ENCODE data around the gene ZIC4.

The ZIC4 gene

DNA sequence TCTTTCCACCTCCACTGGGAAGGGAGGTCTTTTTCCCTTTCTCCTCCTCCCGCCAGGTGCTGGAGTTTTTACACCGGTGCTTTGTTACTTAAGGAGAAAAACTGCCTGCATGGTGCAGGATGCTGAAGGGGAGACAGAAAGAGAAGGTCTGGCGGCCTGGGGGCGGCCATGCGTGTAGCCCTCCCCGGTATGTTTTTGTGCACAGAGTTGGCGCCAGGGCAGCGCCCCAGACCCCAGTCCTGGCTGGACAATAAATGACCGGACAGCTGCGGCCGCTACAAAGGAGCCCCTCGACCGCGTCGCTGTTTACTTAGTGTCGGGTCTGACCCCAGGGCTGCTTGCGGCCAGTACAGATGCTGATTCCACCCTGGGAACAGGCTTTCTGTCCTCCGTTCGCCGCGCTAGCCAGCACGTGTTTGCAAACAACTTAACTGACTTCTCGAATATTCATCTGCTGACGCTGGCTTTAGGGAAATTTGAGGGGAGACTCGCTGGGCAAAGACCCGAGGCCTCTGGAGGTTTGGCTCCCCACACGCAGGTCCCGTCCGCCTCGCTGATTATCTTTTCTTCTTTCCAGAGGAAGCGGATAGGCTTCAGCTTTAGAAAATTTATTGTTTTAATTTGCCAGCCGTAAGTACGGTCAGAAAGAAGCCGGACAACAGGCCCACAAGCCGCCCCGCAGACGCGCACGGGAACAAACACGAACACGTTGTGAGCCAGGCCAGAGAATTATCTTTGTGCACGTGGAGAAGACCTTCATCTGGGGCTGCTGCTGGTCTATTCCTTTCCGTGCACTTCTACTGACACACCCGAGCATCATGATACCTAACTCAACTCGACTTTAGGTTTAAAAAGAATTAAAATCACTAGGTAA lies 46.9 kb downstream of the ZIC4 start:
- no peak overlapping the region for H3K4me3 ChIP-seq (ENCODE audit: control insufficient read depth in 1 of 7, extremely low read depth in 1 of 7, insufficient read depth in 4 of 7, low read depth in 2 of 7, low read length in 6 of 7)
- POLR2A ChIA-PET, result no interaction called here
- WGBS (ENCODE audit: insufficient coverage), result 5% methylated on average over 41 of the region's 45 CpGs
- DNase-seq, result no peak
- H3K27ac ChIP-seq (ENCODE audit: insufficient read depth in 1 of 2, low read depth in 1 of 2, low read length in 2 of 2, poor library complexity in 1 of 2, severe bottlenecking in 2 of 2), result no peak overlapping the region
- no peaks in the 10 kb centered on the region for H3K4me1 ChIP-seq (ENCODE audit: control extremely low read depth in 1 of 4, control insufficient read depth in 4 of 4, insufficient read depth in 4 of 4, low read length in 3 of 4)
- H3K27me3 ChIP-seq (replicated peaks in 2 of 5; ENCODE audit: control insufficient read depth in 4 of 5, insufficient read depth in 5 of 5, low read length in 4 of 5), result peaks cover 27 to 92% (median 64%) of the 10 kb centered on the region in 5 experiments
- peaks cover 0 to 19% (median 14%) of the 10 kb centered on the region in 5 experiments for H3K9me3 ChIP-seq (ENCODE audit: control extremely low read depth in 1 of 5, control insufficient read depth in 4 of 5, insufficient read depth in 2 of 5, low read depth in 1 of 5, low read length in 4 of 5)
- no peaks in the 10 kb centered on the region for H3K36me3 ChIP-seq (ENCODE audit: control insufficient read depth in 4 of 4, insufficient read depth in 4 of 4, low read length in 3 of 4)
- CTCF ChIA-PET, result no interaction called here

DNA sequence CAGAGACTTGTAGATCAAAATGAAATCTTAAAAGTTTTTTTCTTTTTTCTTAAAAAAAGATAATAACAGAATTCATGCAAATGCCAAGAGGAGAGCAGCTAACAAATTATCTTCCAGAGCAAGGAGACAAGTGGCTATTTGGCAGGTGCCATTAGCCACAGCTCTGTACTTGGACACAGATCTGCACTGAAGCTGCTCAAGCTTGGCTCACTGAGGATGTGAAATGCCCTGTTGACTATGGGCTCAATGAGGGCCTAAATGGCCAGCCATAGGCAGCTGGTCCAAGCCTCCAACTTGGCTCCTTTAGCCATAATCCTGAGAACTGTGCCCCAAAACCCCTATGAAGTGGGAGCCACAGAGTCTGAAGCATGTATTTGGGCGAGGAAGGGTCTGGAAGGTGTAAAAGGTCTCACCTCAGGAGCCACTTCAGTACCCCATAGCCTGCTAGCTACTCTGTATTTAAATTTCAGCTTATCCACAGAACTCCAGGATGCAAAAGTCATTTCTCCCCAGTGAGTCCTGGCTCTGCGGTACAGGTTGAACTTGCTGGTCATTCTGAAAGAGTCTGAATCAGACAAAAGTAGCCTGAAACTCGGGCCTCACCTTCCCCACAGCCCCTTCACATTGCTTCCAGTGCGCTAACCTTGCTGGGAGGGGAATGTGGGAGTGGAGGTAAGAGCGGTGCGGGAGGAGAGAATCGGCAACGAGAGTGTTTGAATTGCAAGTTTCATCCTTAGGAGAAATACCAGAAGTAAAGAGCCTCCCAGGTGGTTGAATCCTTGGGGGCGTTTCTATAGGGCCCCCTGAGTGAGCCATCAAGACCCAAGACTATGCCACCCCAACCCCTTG lies 48.0 kb downstream of the ZIC4 start:
- WGBS (ENCODE audit: insufficient coverage), result 0% methylated on average over 3 of the region's 9 CpGs
- CTCF ChIA-PET, result interaction anchor here (1.5 kb wide), 1 partner anchor 19 kb away, joined by 3 read pairs; no protein-coding TSS in a partner anchor
- H3K36me3 ChIP-seq (ENCODE audit: control insufficient read depth in 4 of 4, insufficient read depth in 4 of 4, low read length in 3 of 4), result no peaks in the 10 kb centered on the region
- H3K9me3 ChIP-seq (ENCODE audit: control extremely low read depth in 1 of 5, control insufficient read depth in 4 of 5, insufficient read depth in 2 of 5, low read depth in 1 of 5, low read length in 4 of 5), result peaks cover 1 to 19% (median 14%) of the 10 kb centered on the region in 5 experiments
- H3K27ac ChIP-seq (ENCODE audit: insufficient read depth in 1 of 2, low read depth in 1 of 2, low read length in 2 of 2, poor library complexity in 1 of 2, severe bottlenecking in 2 of 2), result no peak overlapping the region
- H3K27me3 ChIP-seq (replicated peaks in 2 of 5; ENCODE audit: control insufficient read depth in 4 of 5, insufficient read depth in 5 of 5, low read length in 4 of 5), result peaks cover 30 to 93% (median 63%) of the 10 kb centered on the region in 5 experiments
- no peaks in the 10 kb centered on the region for H3K4me1 ChIP-seq (ENCODE audit: control extremely low read depth in 1 of 4, control insufficient read depth in 4 of 4, insufficient read depth in 4 of 4, low read length in 3 of 4)
- no peak overlapping the region for H3K4me3 ChIP-seq (ENCODE audit: control insufficient read depth in 1 of 7, extremely low read depth in 1 of 7, insufficient read depth in 4 of 7, low read depth in 2 of 7, low read length in 6 of 7)
- no peak for DNase-seq
- POLR2A ChIA-PET, result no interaction called here

DNA sequence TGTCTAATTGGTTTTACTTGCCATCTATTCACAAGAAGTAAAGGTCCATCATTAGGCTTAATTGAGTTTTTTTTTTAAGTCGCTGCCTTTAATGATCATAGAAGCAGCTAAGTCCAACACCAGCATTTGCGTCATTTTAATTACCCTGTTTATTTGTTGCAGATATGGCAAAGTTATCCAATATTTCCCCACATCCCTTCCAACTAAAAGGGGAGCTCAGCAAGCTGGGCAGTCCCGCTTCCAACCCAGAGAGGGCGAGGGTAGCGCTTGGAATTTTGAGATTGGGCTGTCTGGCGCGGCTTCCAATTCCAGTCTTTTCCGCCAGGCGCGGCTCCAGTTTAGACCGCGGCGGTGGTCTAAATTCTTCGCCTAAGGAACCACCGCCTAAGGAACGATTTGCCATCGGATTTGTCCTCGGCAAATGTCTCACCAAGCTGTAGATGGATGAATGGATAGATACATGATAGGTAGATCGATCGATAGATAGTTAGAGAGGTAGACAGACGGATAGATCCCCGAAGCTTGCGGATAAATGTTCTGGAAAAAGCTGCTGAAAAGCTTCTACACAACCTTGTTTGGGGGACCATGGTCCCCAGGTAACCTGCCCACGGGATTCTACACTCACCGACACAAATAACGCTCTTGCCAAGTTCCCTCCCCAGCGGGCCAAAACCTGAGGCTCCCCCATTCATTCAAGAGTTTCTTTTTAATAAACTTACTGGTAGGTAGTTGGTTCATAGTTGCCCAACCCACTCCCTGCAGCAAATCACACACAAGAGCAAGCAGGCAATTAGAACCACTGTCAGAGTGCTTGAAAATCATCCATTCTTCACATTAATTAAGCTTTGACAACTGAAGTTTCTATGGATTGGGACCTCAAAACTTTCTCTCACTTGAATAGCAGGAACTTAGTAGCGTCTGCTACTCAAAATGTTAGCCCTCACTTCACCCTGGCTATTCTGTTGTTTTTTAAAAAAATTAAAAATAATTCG lies 49.1 kb downstream of the ZIC4 start:
- peaks cover 38 to 98% (median 65%) of the 10 kb centered on the region in 5 experiments for H3K27me3 ChIP-seq (replicated peaks in 2 of 5; ENCODE audit: control insufficient read depth in 4 of 5, insufficient read depth in 5 of 5, low read length in 4 of 5)
- H3K4me1 ChIP-seq (ENCODE audit: control extremely low read depth in 1 of 4, control insufficient read depth in 4 of 4, insufficient read depth in 4 of 4, low read length in 3 of 4), result no peaks in the 10 kb centered on the region
- ChIA-PET CTCF (interaction anchor here (1.5 kb wide), 1 partner anchor 20 kb away, joined by 3 read pairs; no protein-coding TSS in a partner anchor), POLR2A (no interaction called here)
- no peak overlapping the region for H3K4me3 ChIP-seq (ENCODE audit: control insufficient read depth in 1 of 7, extremely low read depth in 1 of 7, insufficient read depth in 4 of 7, low read depth in 2 of 7, low read length in 6 of 7)
- DNase-seq, result no peak
- H3K27ac ChIP-seq (ENCODE audit: insufficient read depth in 1 of 2, low read depth in 1 of 2, low read length in 2 of 2, poor library complexity in 1 of 2, severe bottlenecking in 2 of 2), result no peak overlapping the region
- no peaks in the 10 kb centered on the region for H3K36me3 ChIP-seq (ENCODE audit: control insufficient read depth in 4 of 4, insufficient read depth in 4 of 4, low read length in 3 of 4)
- WGBS (ENCODE audit: insufficient coverage), result 11% methylated on average over 21 of the region's 29 CpGs
- H3K9me3 ChIP-seq (ENCODE audit: control extremely low read depth in 1 of 5, control insufficient read depth in 4 of 5, insufficient read depth in 2 of 5, low read depth in 1 of 5, low read length in 4 of 5), result peaks cover 1 to 19% (median 14%) of the 10 kb centered on the region in 5 experiments

DNA sequence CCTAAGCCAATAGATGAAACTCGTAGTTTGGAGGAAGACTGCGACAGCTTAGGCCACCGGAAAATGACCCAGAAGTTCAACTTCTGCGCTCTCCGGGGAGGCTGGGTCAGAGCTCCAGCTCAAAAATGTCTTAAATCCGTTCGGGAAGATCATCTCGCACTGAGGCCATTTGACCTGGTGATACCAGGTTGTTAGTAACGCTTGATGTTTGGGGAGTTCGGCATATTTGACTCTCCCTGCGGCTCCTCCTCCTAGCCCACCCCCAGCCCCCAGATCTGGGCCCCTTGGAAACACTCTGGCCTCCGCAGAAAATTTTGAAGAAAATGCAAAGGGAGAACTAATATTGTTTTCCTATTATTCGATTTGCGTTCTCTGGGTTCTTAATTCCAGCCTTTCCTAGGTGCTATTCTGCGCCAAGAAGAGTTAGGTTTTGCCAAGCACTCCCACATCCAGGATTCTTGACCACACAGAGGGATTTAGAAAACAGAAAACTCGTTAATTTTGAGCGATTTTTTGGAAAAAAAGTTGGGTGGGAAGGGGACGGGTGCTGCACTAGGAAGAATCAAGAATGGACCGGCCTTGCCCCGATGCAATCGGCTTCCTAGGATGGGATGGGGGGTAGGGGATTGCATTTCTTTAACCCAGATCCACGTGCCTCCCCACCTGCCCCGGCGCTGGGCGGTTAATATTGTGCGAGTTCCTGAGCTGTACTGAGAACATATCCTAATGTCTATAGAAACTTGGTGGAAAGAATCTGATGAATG lies 50.0 kb downstream of the ZIC4 start:
- Histone ChIP-seq H3K4me1 (ENCODE audit: control extremely low read depth in 1 of 4, control insufficient read depth in 4 of 4, insufficient read depth in 4 of 4, low read length in 3 of 4) (no peaks in the 10 kb centered on the region), H3K4me3 (ENCODE audit: control insufficient read depth in 1 of 7, extremely low read depth in 1 of 7, insufficient read depth in 4 of 7, low read depth in 2 of 7, low read length in 6 of 7) (no peak overlapping the region), H3K36me3 (ENCODE audit: control insufficient read depth in 4 of 4, insufficient read depth in 4 of 4, low read length in 3 of 4) (no peaks in the 10 kb centered on the region), H3K27ac (ENCODE audit: insufficient read depth in 1 of 2, low read depth in 1 of 2, low read length in 2 of 2, poor library complexity in 1 of 2, severe bottlenecking in 2 of 2) (no peak overlapping the region), H3K27me3 (replicated peaks in 2 of 5; ENCODE audit: control insufficient read depth in 4 of 5, insufficient read depth in 5 of 5, low read length in 4 of 5) (peaks cover 43 to 90% (median 60%) of the 10 kb centered on the region in 5 experiments), H3K9me3 (ENCODE audit: control extremely low read depth in 1 of 5, control insufficient read depth in 4 of 5, insufficient read depth in 2 of 5, low read depth in 1 of 5, low read length in 4 of 5) (peaks cover 1 to 16% (median 14%) of the 10 kb centered on the region in 5 experiments)
- DNase-seq, result no peak
- ChIA-PET POLR2A (no interaction called here), CTCF (no interaction called here)
- 3% methylated on average over 6 of the region's 26 CpGs for WGBS (ENCODE audit: insufficient coverage)

DNA sequence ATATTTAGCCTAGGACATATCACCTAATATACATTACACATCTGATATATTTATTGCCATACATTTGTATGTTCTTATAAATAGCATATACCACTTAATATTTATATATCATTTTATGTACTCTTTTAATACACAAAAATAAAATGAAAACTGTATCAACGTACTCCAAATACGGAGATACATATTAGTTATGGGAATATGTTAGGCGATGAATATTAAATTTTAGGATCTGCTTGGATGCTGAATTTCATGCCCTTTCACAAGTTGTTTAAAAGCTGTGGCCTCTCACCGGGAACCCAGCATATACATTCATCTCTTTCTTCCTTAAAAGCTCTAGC lies 50.6 kb downstream of the ZIC4 start:
- Histone ChIP-seq H3K27me3 (replicated peaks in 2 of 5; ENCODE audit: control insufficient read depth in 4 of 5, insufficient read depth in 5 of 5, low read length in 4 of 5) (peaks cover 45 to 86% (median 57%) of the 10 kb centered on the region in 5 experiments), H3K4me3 (ENCODE audit: control insufficient read depth in 1 of 7, extremely low read depth in 1 of 7, insufficient read depth in 4 of 7, low read depth in 2 of 7, low read length in 6 of 7) (no peak overlapping the region), H3K36me3 (ENCODE audit: control insufficient read depth in 4 of 4, insufficient read depth in 4 of 4, low read length in 3 of 4) (no peaks in the 10 kb centered on the region), H3K9me3 (ENCODE audit: control extremely low read depth in 1 of 5, control insufficient read depth in 4 of 5, insufficient read depth in 2 of 5, low read depth in 1 of 5, low read length in 4 of 5) (peaks cover 1 to 16% (median 14%) of the 10 kb centered on the region in 5 experiments), H3K4me1 (ENCODE audit: control extremely low read depth in 1 of 4, control insufficient read depth in 4 of 4, insufficient read depth in 4 of 4, low read length in 3 of 4) (no peaks in the 10 kb centered on the region), H3K27ac (ENCODE audit: insufficient read depth in 1 of 2, low read depth in 1 of 2, low read length in 2 of 2, poor library complexity in 1 of 2, severe bottlenecking in 2 of 2) (no peak overlapping the region)
- 11% methylated on average over 1 of the region's 4 CpGs for WGBS (ENCODE audit: insufficient coverage)
- no peak for DNase-seq
- POLR2A ChIA-PET, result no interaction called here
- CTCF ChIA-PET, result no interaction called here

DNA sequence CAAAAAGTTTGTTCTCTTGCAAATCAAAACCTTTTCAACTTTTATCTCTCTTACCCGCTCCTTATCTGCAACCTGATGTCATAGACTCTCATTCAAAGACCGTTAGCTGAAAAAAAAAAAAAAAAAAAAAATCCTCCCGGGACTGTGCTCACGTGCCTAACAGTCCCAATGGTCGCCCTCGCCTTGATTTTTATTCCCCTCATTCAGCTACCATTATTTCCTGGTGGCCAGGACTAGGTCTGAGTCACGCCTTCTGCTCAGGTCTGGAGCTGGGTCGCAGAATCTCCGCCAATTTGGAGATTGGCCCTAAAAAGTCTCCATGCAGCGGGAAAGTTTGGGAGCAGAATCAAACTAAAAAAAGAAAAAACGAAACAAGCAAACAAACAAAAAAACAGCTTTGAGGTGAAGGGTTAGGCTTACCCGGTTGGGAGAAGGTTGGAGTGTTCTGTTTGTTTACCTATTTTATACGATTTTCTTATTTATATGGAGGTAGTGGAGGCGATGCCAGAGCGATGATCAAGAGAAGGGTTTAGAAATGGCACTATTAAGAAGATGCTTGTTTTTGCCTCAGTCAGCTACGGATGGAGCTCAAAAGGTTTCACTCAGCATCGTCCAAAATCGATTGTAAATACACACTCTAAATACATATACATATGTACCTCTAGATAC lies 51.1 kb downstream of the ZIC4 start:
- peaks cover 1 to 16% (median 14%) of the 10 kb centered on the region in 5 experiments for H3K9me3 ChIP-seq (ENCODE audit: control extremely low read depth in 1 of 5, control insufficient read depth in 4 of 5, insufficient read depth in 2 of 5, low read depth in 1 of 5, low read length in 4 of 5)
- ChIA-PET CTCF (no interaction called here), POLR2A (no interaction called here)
- DNase-seq, result no peak
- H3K36me3 ChIP-seq (ENCODE audit: control insufficient read depth in 4 of 4, insufficient read depth in 4 of 4, low read length in 3 of 4), result no peaks in the 10 kb centered on the region
- H3K27me3 ChIP-seq (replicated peaks in 2 of 5; ENCODE audit: control insufficient read depth in 4 of 5, insufficient read depth in 5 of 5, low read length in 4 of 5), result peaks cover 43 to 85% (median 58%) of the 10 kb centered on the region in 5 experiments
- H3K27ac ChIP-seq (ENCODE audit: insufficient read depth in 1 of 2, low read depth in 1 of 2, low read length in 2 of 2, poor library complexity in 1 of 2, severe bottlenecking in 2 of 2), result no peak overlapping the region
- 3% methylated on average over 3 of the region's 18 CpGs for WGBS (ENCODE audit: insufficient coverage)
- no peak overlapping the region for H3K4me3 ChIP-seq (ENCODE audit: control insufficient read depth in 1 of 7, extremely low read depth in 1 of 7, insufficient read depth in 4 of 7, low read depth in 2 of 7, low read length in 6 of 7)
- no peaks in the 10 kb centered on the region for H3K4me1 ChIP-seq (ENCODE audit: control extremely low read depth in 1 of 4, control insufficient read depth in 4 of 4, insufficient read depth in 4 of 4, low read length in 3 of 4)

Measured in common myeloid progenitor, CD34-positive (primary cell).